Inferior parietal cortex (tissue), 1 donor: ENCODE results near the gene CPE.
"Not testable (repeated sequence)": the region's sequence is repeated elsewhere in the genome, so short reads cannot be mapped to it uniquely, and the experiment has no call there.

Experiments used
- DNase-seq: peaks from one replicate; pipeline ENCODE4 v3.0.0-alpha.2; 2016; ENCODE audit errors: extremely low spot score

Gene CPE

DNA sequence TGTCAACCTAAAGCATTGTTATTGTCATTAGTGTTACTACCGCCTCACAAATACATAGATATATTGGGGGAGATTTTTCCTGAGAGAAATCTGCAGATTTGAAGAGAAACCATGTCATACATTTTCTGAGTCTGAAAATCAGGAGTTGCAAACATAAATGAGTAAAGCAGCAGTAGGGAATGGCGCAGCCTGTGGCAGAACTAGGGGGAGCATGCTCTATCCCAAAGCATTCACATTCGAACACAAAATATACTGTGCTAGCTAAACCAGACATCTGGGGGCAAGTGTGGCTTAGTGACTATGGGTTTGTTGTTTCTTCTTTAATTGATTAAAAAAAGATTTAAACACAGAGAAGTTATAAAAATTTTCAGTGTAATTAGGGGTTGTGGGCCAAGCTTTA, 83.2 kb downstream of the CPE start:
- no peak for DNase-seq

DNA sequence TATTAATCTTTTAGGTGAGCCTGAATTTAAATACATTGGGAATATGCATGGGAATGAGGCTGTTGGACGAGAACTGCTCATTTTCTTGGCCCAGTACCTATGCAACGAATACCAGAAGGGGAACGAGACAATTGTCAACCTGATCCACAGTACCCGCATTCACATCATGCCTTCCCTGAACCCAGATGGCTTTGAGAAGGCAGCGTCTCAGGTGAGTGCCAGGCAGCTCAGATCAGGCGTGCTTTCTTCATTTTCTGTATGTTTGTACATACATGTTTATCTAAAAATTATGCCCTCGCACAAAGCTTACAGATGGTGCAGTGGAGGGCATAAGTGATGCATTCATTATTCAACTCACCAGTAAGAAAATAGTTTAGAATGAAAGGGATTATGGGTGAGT, 85.6 kb downstream of the CPE start:
- DNase-seq, result no peak

DNA sequence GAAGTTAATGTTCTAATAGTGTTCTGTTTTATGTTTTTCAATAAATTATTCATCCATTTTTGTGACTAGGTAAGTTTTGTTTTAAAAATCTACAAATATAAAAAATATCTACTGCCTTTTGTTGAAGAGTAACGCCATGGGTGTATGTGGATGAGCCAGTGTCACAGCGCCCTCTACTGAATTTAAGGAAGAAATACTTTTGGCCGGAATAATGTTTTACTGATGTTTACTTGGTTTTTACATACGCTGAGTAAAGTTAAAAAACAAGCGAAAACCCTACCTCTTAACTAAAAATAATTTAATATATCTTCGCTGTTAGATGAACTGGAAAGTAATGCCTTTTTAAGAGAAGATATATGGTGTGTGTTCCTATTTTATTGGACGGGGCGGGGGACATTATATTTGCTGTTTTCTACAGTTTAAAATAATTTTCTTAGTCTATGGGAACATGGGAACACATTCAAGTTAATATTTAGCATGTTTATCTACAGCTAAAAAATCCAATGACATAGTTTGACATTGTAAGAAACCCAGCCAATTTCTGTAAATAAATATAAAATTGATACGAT, 86.1 kb downstream of the CPE start:
- DNase-seq, result peak; percentile 65

DNA sequence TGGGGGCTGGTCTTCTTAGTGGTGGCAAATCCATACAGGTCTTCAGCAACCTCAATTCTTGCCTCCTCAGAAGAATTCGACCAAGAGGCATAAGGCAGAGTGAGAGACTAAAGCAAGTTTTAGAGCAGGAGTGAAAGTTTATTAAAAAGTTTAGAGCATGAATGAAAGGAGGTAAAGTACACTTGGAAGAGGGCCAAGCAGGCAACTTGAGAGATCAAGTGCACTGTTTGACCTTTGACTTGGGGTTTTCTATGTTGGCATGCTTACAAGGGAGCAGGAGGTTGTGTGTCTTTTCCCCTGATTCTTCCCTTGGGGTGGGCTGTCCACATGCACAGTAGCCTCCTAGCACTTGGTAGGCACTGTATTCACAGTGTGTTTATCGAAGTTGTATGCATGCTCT, 91.2 kb downstream of the CPE start:
- no peak for DNase-seq

DNA sequence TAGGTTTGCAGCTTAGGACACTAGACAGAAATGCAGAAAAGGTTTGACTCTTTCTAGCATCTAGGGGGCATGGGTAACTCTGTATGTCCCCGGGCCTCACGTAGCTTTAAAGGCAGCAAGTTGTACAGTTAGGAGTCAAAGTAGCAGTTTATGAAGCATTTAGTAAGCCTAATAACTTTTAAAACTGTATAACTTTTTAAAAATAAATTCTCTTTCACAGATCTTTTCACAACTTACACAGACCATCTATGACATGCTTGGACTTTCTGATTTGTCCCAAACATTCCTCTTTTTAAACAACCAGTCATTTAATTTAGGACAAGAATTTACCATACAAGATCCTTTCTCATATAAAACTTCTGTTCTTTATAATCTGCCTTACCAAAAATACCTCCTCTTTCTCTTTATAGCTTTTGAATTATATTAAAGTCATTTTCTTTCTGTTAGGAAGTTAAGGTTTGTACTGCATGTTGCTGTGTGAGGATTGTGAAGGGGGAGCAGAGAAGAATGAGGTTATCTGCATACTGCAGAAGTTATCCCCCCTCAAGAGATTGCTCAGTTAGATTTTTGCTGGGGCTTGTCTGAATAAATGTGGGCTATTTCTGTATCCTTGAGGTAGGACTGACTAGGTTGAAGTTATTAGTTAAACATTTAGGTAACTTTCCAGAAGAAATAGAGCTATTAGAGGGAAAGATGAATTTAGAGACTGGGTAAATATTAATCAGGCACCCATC, 94.3 kb downstream of the CPE start:
- DNase-seq, result no peak

DNA sequence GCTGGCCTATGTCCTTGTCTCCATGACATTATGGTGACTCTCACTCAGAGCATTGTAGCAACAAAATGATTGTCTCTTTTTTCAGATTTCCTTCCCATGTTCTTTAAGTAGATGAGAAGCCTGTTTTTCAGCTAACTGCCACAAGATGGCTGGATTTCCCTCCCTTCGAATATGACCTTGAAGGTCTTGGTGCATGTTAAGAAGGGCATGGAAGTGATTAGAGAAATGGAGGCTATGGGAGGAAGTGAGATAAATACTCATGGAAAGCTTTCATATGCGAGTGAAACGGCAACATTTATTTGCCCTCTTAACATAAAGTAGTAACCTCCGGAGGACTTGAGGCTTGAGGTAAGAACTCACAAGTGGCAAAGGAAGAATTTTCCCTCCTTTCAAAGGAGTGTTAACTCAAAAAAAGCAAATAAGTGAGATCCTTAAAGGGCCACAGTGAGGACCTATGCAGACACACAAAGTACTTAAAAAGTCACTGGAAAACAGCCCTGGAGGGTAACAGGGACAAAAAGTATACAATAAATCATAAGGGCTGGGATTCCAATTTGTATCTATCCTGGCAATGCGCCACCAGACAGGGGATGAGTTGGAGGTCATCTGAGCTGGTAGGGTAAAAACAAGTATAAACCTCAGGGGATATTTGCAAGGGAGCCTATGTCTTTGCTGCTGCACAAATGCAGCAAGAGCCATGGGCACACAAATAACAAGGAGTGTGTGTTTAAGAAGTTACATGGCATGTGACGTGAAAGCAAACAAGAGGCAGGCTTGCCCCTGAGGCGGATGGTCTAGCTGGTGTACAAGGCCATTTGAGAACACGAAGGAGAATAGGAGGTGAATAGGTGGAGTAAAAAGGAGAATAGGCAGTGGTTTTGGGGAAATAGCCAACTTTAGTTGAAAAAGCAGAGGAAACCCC, 96.2 kb downstream of the CPE start:
- DNase-seq, result no peak

DNA sequence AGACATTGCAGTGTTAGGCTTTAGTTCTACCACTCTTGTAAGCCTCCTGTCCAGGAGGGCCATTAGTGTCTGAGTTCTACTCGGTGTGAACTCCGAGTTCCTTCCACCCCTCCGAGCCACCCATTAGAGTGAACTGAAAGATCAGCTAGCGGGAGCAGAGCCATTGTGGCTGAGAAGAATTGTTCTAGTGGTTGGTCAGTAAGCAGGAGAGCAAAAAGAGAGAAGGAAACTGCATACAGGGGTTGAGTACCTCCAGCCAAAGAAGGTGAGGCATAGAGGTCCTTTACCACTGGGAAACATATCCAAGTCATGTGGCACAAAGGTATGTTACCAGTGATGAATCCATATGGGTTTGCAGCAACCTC, 96.9 kb downstream of the CPE start:
- DNase-seq, result no peak

DNA sequence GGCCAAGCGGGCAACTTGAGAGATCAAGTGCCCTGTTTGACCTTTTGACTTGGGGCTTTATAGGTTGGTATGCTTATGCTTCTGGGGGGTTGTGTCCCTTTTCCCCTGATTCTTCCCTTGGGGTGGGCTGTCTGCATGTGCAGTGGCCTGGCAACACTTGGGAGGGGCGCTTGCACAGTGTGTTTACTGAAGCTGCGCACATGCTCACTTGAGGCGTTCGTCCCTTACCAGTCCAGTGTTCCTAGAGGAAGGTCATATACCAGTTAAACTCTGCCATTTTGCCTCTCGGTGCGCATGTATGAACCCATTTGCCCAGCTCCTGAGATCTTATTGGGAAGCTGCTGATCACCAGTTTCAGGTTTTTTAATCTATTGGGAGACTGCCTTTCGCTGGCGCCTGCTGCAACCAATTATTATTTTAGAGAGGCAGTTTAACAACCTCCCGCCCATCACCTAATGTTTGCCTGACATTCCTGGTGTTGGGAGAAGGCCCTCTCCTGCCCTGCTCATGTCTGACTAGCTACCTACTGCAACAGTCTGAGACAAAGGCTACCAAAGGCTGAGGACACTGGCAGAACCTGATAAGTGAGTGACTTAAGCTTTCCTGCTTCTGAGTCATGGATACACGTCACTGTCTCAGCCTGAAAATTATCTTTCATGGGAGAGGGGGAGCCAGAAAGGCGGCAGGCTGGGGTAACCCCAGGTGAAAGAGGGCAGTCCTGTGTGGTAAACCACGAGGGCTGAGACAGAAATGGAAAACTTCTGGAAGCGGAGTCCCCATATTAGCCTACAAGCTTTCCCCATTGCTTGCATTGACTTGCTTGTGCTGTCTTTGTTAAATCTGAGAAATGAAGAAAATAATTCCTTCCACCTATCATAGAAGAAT, 97.6 kb downstream of the CPE start:
- DNase-seq, result no peak

DNA sequence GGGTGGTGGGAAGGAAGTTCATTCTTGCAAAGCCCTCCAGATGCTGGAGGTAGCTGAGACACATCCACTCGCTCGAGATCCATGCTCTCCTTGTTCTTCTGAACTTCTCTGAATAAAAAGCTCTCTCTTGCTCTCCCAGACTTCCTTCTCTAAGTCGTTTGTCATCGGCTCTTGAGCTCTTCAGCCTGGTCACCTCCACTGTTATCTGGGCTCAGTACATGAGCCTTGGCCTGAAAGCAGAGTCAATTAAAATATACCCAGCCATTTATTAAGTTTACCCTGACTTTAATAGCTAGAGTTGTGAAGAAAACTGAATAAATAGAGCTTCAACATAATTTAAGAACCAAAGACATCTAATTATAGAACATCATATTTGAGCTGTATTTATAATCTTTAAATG, 99.0 kb downstream of the CPE start:
- no peak for DNase-seq

DNA sequence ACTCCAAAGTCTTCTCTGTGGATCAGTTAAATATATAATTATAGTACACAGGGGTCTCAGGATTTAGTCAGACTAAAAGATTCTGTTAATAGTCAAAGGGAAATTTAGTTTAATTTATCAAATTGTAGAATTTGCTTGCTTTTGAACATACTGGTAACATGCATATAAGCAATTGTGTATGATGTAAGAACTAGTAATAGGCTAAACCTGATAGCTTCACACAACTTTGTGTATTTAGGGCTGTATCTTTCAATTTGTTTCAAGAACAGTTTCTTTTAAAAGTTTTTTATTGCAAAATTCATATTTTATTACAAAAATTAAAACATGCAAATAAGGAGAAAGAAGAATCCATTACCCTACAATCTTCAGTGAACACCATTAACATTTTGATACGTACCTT, 99.5 kb downstream of the CPE start:
- DNase-seq, result no peak

DNA sequence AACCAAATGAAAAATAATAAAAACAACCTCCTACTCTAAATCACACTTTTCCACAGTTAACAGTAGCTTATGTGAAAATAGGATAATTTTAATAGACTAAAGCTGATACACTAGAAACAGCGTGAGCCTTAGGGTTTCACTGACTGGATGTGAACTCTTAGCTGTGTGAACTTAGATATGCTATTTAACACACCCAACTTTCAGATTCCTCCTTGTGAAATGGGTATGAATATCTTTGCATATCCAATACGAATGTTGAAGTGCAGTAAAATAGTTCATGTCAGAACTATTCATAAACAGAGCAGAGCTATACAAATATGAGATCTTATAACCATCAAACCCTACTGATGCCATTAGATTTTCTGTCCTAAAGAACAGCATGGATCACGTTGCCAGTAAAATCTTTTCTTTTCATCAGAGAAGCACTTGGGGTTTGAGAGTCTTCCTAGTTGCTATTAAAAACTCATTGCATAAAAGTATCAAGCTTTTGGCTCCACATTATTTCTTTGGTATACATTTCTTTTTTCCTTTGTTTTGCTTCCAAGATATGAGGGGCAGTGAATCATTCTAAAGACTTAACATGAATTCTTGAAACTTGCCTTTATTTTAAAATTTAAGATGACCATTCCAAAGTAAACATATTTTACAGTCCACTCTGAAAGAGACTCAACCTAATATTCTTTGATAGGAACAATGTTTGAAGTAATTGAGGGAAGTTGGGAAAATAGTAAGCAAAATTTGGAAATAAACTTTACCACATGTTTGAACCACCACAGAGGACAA, 102.4 kb downstream of the CPE start:
- DNase-seq, result no peak

DNA sequence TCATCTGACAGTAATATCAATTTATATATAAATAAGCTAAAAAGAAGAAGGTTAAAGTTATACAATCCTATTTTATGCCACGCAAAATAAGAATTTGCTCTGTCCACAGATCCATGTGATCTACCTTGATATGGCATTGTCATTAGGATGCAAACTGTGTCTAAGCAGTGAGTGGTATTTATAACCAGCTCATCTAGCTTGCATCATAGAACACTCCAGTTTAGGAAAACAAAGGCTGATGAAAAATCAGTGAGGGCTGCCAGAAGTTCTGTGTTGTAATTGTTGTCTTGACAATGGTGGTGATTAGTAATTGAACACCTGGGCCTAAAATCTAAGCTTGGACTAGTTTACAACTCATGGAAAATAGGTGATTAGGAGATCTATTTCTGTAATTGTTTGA, 111.0 kb downstream of the CPE start:
- DNase-seq, result no peak

DNA sequence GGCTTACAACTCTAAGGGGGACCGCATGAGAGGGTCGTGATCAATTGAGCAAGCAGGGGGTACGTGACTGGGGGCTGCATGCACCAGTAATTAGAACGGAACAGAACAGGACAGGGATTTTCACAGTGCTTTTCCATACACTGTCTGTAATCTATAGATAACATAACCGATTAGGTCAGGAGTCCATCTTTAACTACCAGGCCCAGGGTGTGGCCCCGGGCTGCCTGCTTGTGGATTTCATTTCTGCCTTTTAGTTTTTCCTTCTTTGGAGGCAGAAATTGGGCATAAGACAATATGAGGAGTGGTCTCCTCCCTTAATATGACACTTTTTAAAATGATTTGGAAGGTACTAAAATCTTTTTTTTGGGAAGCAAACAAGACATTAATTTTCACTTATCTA, 113.8 kb downstream of the CPE start:
- DNase-seq, result not testable (repeated sequence)

DNA sequence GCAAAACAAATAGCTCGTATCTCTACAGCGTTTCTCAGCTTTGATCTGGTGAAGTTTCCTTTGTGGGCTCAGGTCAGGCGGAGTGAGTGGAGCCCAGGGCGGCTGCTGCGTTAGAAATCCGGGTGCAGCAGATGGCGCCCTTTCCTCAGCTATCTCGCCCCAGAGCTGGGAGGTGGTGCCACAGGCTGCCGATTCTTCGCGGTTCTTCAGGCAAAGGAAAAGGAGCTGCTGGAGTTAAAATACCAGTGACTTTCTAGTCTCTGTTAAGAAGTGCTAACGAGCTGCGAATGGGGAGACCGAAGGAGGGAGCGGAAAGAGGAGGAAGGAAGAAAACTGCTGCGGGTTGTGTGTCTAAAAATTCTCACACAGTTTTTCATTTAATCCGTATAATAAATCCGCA, 114.6 kb downstream of the CPE start:
- DNase-seq, result peak; percentile 34

DNA sequence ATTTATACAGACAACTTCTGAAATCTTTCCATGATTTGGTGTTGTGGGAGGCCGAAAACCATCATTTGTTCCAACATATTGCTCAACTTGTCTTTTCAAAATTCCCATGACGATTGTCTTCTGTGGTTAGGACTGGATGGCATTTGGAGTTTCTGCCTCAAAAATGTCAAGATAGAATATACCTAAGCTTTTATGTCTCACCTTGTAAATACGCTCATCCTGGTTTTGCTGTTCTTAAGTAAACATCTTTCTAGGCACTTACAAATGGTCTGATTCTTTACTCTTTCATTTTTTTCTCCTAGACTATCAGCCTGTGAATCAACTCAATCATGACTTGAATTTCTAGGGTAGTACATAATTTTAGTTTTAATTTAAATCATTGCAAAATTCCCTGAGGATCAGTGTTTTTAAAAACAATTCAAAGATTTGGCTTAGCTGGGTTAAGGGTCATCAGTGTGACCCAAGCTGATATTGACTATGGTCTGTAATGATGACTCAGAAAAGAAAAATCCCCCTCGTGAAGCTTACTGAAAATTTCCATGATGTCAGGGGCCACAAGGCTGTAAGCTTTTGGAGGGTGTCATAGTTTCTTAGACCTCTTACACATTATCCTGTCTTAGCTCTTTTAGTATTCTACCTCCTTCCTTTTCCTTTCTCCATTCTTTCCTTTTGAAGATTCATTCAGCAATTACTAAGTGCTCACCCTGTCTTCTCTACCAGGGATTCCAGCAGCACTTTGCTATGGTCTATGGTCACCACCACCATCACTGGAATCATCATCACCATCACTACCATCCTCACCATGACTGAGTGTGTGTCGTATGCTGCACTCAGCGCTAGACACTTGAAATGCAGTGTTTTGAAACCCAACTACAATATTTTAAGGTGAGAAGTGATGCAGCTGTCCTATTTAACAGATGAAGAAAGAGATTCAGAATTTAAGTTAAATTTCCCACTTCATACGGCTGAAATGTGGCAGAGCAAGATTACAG, 124.4 kb downstream of the CPE start:
- DNase-seq, result no peak

DNA sequence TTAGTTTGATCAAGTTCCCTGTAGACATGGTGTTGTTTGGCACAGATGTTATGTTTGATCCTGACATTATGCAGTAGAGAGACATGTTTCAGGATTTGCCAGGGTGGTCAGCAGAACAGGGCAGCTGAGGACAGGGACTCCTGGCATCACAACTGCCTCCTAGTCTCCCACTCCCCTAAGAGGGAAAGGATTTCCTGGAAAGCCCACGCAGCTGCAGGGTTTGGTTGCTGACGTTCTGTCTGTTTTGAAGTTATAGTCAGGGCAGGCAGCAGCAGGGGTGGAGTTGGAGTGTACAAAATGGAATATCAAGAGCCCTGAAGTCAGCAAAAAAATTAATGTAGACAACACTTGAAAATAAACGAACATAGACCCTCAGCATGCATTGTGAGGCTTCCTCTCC, 125.4 kb downstream of the CPE start:
- no peak for DNase-seq

DNA sequence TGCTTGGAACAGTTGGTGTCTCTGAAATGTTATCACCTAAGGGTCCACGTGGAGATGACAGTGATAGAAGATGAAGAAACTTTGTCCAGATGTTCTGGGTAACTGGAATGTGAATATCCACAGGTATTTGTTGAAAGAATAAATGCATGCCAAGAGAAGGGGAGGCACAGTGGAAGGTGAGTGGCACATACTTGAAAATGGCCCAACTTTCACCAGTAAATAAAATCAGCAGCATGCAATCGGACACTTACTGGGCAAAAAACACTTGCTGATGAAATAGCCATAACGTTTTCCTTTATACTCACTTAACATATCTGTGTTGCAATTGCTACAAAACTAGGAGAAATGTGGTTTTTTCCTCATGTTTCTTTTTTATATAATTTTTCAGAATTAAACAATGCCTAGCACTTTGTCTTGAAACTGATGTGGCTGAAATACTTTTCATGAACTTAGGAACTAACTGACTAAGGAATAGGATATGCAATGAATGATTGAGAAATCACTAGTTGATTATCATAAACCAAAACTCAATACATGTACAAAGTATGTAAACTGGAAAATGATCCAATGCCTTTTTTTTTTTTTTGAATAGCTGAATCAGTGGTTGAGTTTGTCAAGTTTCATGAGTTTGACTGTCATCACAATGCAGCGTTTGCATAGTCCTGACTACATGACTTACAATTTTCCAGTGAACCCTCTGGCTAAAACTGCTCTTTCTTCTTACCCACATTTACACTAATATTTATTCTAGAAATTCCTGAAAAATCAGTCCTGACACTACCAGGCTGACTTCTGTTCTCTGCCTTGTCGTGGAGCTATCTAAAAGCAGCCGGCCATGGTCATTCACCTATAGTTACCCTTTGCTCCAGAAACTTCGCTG, 127.4 kb downstream of the CPE start:
- DNase-seq, result no peak

DNA sequence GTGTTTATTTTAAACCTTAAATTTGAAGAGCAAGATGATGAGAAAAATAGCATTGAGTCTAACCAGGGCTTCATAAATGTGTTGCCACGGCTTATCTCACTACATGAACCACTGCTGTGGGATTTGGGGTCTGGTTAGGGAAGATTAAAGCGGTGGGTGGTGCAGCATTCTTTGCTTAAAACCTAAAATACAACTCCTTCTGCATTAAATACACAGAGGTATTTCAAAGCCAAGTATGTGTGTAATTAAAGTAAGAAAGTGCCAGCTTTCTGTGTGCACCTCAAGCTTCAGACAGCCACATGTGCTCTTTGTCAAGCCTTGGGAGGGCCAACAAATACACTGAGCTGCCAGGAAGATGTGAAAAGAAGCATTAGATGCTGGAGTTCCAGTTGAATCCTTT, 128.0 kb downstream of the CPE start:
- no peak for DNase-seq

DNA sequence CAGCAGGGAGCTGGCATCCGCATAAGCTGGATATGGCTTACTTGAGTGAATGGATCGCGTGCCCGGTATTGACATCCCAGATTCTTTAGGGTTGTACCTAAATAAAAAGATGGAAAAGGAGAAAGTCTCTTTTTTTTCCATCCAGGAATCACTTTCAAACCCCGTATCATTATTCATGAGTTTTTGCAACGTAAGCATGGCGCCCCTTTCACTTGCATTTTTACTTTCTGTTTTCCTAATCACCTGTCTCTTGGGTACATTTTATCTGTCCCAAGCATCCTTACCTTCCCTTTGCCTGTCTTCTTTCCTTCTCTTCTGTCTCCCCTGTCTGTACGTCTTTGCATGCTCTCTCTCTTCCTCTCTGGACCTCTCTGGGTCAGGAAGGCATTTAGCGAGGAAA, 128.6 kb downstream of the CPE start:
- DNase-seq, result no peak
